Caco-2 (cell line): ENCODE measurements around the gene KIF4A. TPM values are rescaled to one million over a fixed set of nuclear protein-coding genes. Genes with fewer than 3 reads are reported as not detected.

ENCODE experiments used
- BruUV-seq: library from RNA; stranded (reverse); fragments of 400-500 nt; replicated peaks from 2 replicates; lab custom pipeline; 2021; lab: Mats Ljungman, UMichigan
- CTCF ChIA-PET: fragments of 300-600 bp; sonication (Branson Sonifier 250); formaldehyde crosslinking; loops from one replicate; lab custom pipeline; 2022; ENCODE audit warnings: antibody characterized with exemption; lab: Charles Lee
- POLR2A ChIA-PET: fragments of 300-600 bp; sonication (Branson Sonifier 250); formaldehyde crosslinking; loops from one replicate; lab custom pipeline; 2022; ENCODE audit warnings: antibody characterized with exemption; lab: Charles Lee
- DNase-seq, 2 experiments: peaks; one replicate each; pipeline versions ENCODE4 v3.0.0 to v3.0.0-alpha.2; 2020 to 2022
- H3K27me3 ChIP-seq: replicated peaks from 2 replicates; pipeline ENCODE4 v1.6.0; 2011; ENCODE audit warnings: low read length; ENCODE audit not compliant: control insufficient read depth, insufficient read depth
- H3K36me3 ChIP-seq: 2 replicates; pipeline ENCODE4 v1.5.1; 2011; ENCODE audit warnings: low read length; ENCODE audit not compliant: control insufficient read depth, insufficient read depth
- H3K4me1 ChIP-seq: fragments of 250-450 bp; sonication (Bioruptor Pico); 2 replicates; pipeline ENCODE4 v1.5.1; 2020; ENCODE audit warnings: mild to moderate bottlenecking
- H3K4me3 ChIP-seq: 2 replicates; pipeline ENCODE4 v1.5.1; 2011; ENCODE audit warnings: low read depth, mild to moderate bottlenecking, control low read depth, low read length
- H3K9me3 ChIP-seq: fragments of 250-450 bp; sonication (Bioruptor Pico); 2 replicates; pipeline ENCODE4 v1.5.1; 2020; ENCODE audit warnings: mild to moderate bottlenecking, moderate library complexity
- H3K27ac Mint-ChIP-seq: one replicate; pipeline ENCODE4 v1.8.0; 2022; ENCODE audit warnings: mixed read lengths; ENCODE audit not compliant: unreplicated experiment
- H3K27me3 Mint-ChIP-seq: one replicate; pipeline ENCODE4 v1.8.0; 2022; ENCODE audit warnings: mixed read lengths; ENCODE audit not compliant: insufficient read depth, unreplicated experiment
- H3K36me3 Mint-ChIP-seq: one replicate; pipeline ENCODE4 v1.8.0; 2022; ENCODE audit warnings: mild to moderate bottlenecking, mixed read lengths; ENCODE audit not compliant: insufficient read depth, unreplicated experiment
- H3K4me1 Mint-ChIP-seq: one replicate; pipeline ENCODE4 v1.8.0; 2022; ENCODE audit warnings: low read depth, mixed read lengths; ENCODE audit not compliant: unreplicated experiment
- H3K4me3 Mint-ChIP-seq: one replicate; pipeline ENCODE4 v1.8.0; 2022; ENCODE audit warnings: mild to moderate bottlenecking, moderate library complexity, mixed read lengths; ENCODE audit not compliant: unreplicated experiment
- H3K9me3 Mint-ChIP-seq: one replicate; pipeline ENCODE4 v1.8.0; 2022; ENCODE audit warnings: mixed read lengths; ENCODE audit not compliant: unreplicated experiment
- intact Hi-C: fragments of 100-400 bp; cut with micrococcal nuclease; formaldehyde crosslinking; loops from one replicate; pipeline ENCODE4 v1.10.0; 2022; ENCODE audit not compliant: unreplicated experiment
- total RNA-seq: library from RNA; stranded (reverse); gene quantifications from 2 replicates; pipeline ENCODE4 v1.2.3, GENCODE V29; 2022
- TF ChIP-seq, protein P1 (sequence below), 2 experiments: fragments of 200-600 bp in 1 of 2; IDR thresholded peaks; 1 replicate in 1 of 2; 2 replicates in 1 of 2; pipeline versions ENCODE4 v1.5.1 to v1.8.0; 2011 to 2022; ENCODE audit warnings: antibody characterized with exemption in 1 of 2, control low read depth in 1 of 2, inconsistent platforms in 1 of 2, low read depth in 1 of 2, low read length in 1 of 2, mild to moderate bottlenecking in 1 of 2, moderate library complexity in 1 of 2; ENCODE audit not compliant: insufficient read depth in 1 of 2, severe bottlenecking in 1 of 2, unreplicated experiment in 1 of 2

The KIF4A gene
- total RNA-seq, 1 experiment from 2014 or later = 39.6 TPM

DNA sequence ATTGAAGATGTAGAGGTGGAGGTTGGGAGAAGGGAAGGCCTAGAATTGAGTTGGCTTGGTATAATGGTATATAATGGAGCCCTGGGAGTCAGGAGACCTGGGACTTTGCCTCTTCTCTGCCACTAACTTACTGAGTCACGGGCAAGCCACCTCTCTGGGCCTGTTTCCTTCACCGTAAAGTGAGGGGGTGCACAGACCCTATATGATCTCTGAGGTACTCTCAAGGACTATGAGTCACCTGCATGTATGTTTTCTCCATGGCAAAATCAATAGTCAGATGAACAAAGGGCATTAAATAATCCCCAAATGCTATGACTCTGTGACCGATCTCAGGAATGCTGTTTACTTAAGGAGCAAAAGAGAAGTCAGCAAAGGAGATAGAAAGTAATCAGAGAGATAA lies 35.0 kb upstream of the KIF4A start:
- Mint-ChIP-seq H3K9me3 (no peaks in the 10 kb centered on the region), H3K36me3 (no peaks in the 10 kb centered on the region), H3K4me1 (peaks cover 32% of the 10 kb centered on the region), H3K27me3 (no peaks in the 10 kb centered on the region), H3K27ac (no peak overlapping the region), H3K4me3 (peak overlapping the region; percentile 9)
- H3K27me3 ChIP-seq = no peaks in the 10 kb centered on the region
- intact Hi-C loops = no loop called here
- ChIA-PET CTCF (no interaction called here), POLR2A (no interaction called here)
- H3K4me3 ChIP-seq = no peak overlapping the region
- no peaks in the 10 kb centered on the region for H3K36me3 ChIP-seq
- no peaks in the 10 kb centered on the region for H3K9me3 ChIP-seq
- peak in 1 of 2 experiments; percentile 4 for DNase-seq
- no TSS peak for BruUV-seq
- TF ChIP-seq, protein P1, sequence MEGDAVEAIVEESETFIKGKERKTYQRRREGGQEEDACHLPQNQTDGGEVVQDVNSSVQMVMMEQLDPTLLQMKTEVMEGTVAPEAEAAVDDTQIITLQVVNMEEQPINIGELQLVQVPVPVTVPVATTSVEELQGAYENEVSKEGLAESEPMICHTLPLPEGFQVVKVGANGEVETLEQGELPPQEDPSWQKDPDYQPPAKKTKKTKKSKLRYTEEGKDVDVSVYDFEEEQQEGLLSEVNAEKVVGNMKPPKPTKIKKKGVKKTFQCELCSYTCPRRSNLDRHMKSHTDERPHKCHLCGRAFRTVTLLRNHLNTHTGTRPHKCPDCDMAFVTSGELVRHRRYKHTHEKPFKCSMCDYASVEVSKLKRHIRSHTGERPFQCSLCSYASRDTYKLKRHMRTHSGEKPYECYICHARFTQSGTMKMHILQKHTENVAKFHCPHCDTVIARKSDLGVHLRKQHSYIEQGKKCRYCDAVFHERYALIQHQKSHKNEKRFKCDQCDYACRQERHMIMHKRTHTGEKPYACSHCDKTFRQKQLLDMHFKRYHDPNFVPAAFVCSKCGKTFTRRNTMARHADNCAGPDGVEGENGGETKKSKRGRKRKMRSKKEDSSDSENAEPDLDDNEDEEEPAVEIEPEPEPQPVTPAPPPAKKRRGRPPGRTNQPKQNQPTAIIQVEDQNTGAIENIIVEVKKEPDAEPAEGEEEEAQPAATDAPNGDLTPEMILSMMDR (IDR thresholded peaks at IDR 0.05; ENCODE audit: insufficient read depth in 1 of 2, low read depth in 1 of 2, low read length in 1 of 2, severe bottlenecking in 1 of 2, unreplicated experiment in 1 of 2) = no peak
- peaks cover 17% of the 10 kb centered on the region for H3K4me1 ChIP-seq

DNA sequence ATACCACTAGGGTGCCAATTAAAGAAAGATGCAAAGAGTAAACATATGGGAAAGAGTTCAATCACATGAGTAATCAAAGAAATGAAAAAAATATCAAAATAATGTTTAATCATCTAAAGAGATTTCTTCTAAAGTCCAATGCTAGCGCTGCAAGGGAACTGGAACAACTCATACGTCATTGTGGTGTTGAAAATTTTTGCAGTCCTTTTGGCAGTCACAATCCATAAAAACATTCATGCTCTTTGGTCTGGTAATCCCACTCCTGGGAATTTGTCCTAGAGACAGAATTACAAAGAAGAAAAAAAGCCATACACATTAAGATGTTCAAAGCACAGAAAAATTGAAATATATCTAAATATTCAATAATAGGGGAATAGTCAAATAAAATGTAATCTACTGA lies 34.5 kb upstream of the KIF4A start:
- H3K4me3 ChIP-seq = no peak overlapping the region
- Mint-ChIP-seq H3K4me1 (peaks cover 32% of the 10 kb centered on the region), H3K9me3 (no peaks in the 10 kb centered on the region), H3K27ac (no peak overlapping the region), H3K4me3 (peak overlapping the region; percentile 9), H3K27me3 (no peaks in the 10 kb centered on the region), H3K36me3 (no peaks in the 10 kb centered on the region)
- no peak for DNase-seq
- no peaks in the 10 kb centered on the region for H3K27me3 ChIP-seq
- peaks cover 17% of the 10 kb centered on the region for H3K4me1 ChIP-seq
- H3K9me3 ChIP-seq = no peaks in the 10 kb centered on the region
- no TSS peak for BruUV-seq
- ChIA-PET CTCF (no interaction called here), POLR2A (no interaction called here)
- TF ChIP-seq, protein P1 (IDR thresholded peaks at IDR 0.05; ENCODE audit: insufficient read depth in 1 of 2, low read depth in 1 of 2, low read length in 1 of 2, severe bottlenecking in 1 of 2, unreplicated experiment in 1 of 2) = no peak
- intact Hi-C loops = no loop called here
- H3K36me3 ChIP-seq = no peaks in the 10 kb centered on the region

DNA sequence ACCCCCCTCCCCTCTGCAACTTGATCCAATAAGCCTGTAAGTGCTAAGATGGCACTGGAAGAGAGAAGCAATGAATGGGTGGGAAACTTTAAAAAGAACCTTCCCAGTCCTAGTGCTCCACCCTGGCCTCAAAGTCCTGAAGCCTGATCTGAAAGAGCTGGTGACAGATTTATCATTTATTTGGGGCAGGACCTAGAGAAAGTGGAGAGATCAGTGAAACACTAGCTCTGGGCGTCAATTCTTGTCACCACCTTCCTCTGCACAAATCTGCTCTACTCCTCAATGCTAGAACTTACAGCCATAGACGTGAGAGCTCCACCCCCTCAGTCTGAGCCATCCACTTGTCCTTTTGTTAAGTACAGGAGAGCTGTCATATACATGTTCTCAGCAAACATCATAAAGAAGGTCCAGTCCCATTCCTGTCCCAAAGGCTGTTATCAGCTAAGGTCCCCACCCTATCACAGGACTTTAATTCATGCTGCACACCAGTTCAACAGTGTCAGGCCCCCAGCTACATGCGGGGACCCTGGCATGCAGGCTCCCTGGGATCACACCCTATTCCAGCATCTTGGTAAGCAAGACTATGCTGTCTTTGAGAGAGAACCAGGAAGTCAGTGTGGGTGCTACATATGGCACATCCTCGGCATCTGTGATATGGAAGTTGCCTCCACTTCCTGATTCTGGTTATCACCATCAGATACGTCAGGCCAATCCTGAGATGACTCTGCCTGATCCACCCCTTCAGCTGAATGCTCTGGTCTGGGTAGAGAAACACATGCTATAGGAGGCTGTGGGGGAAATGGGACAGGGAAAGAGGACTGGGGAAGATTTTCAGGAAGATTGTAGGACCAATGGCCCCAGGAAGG lies 32.2 kb upstream of the KIF4A start:
- no peak overlapping the region for H3K4me3 ChIP-seq
- no peak for DNase-seq
- H3K36me3 ChIP-seq = no peaks in the 10 kb centered on the region
- Mint-ChIP-seq H3K4me1 (peaks cover 32% of the 10 kb centered on the region), H3K27ac (no peak overlapping the region), H3K27me3 (no peaks in the 10 kb centered on the region), H3K4me3 (no peak overlapping the region), H3K9me3 (no peaks in the 10 kb centered on the region), H3K36me3 (no peaks in the 10 kb centered on the region)
- BruUV-seq = no TSS peak
- no peaks in the 10 kb centered on the region for H3K27me3 ChIP-seq
- TF ChIP-seq, protein P1 (IDR thresholded peaks at IDR 0.05; ENCODE audit: insufficient read depth in 1 of 2, low read depth in 1 of 2, low read length in 1 of 2, severe bottlenecking in 1 of 2, unreplicated experiment in 1 of 2) = no peak
- no peaks in the 10 kb centered on the region for H3K9me3 ChIP-seq
- H3K4me1 ChIP-seq = peaks cover 17% of the 10 kb centered on the region
- CTCF ChIA-PET = no interaction called here
- intact Hi-C loops = no loop called here
- POLR2A ChIA-PET = interaction anchor here (0.6 kb wide), 1 partner anchor 27 kb away, joined by 3 read pairs; no protein-coding TSS in a partner anchor
